Activated CD8-positive, alpha-beta memory T cell treated with anti-CD3 and anti-CD28 coated beads for 48 hours (primary cell): ENCODE data around the gene FCER1A.
"Not testable (repeated sequence)": the region's sequence is repeated elsewhere in the genome, so short reads cannot be mapped to it uniquely, and the experiment has no call there.

Source experiments
- DNase-seq, 3 experiments: peaks; one replicate each; pipeline ENCODE4 v3.0.0-alpha.2; 2020; ENCODE audit warnings: low read depth in 2 of 3, low spot score in 2 of 3

Gene FCER1A

DNA sequence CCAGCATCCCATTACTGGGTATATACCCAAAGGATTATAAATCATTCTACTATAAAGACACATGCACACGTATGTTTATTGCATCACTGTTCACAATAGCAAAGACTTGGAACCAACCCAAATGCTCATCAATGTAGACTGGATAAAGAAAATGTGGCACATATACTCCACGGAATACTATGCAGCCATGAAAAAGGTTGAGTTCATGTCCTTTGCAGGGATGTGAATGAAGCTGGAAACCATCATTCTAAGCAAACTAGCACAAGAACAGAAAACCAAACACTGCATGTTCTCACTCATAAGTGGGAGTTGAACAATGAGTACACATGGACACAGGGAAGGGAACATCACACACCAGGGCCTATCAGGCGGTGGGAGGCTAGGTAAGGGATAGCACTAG, 47.2 kb downstream of the FCER1A start:
- not testable (repeated sequence) for DNase-seq

DNA sequence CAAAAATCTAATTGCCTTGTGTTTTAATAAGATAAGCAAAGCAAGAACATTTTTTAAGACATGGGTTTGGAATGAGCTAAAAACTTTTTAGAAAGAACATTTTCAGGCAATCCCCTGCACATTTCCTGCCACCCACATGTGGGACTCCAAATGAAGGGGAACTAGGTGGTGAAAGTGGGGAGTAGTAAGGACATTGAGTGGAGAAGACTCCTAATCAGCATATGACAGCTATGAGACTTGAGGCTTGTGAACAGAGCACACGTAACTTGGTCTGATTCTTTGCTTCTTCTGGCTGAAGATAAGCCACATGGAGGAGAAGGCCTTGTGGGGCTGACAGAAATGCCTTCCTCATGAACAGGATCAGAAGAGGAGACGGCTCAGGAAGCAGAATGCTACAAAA, 50.3 kb downstream of the FCER1A start:
- no peak for DNase-seq
